H9 (cell line): ENCODE measurements around the gene ROBO1. TPM values are rescaled to one million over a fixed set of nuclear protein-coding genes. Genes with fewer than 3 reads are reported as not detected.

Source experiments
- DNase-seq: peaks from one replicate; pipeline ENCODE4 v3.0.0-alpha.2; 2017
- H2AFZ ChIP-seq: one replicate; pipeline ENCODE4 v1.6.1; 2013; ENCODE audit warnings: mild to moderate bottlenecking, low read length, control low read depth, moderate library complexity
- H2AK5ac ChIP-seq: 2 replicates; pipeline ENCODE4 v1.6.1; 2013; ENCODE audit warnings: low read length, control low read depth, mixed read lengths; ENCODE audit not compliant: insufficient read length
- H2BK120ac ChIP-seq: one replicate; pipeline ENCODE4 v1.6.1; 2013; ENCODE audit warnings: low read depth, mild to moderate bottlenecking, low read length, control low read depth, inconsistent platforms; ENCODE audit not compliant: poor library complexity, severe bottlenecking
- H2BK12ac ChIP-seq: 2 replicates; pipeline ENCODE4 v1.6.1; 2013; ENCODE audit warnings: low read length, control low read depth, mixed read lengths, low read depth; ENCODE audit not compliant: insufficient read length
- H2BK15ac ChIP-seq: 2 replicates; pipeline ENCODE4 v1.6.1; 2013; ENCODE audit warnings: low read depth, low read length, control low read depth
- H2BK20ac ChIP-seq: one replicate; pipeline ENCODE4 v1.6.1; 2013; ENCODE audit warnings: low read depth, mild to moderate bottlenecking, low read length, control low read depth, inconsistent platforms; ENCODE audit not compliant: poor library complexity, severe bottlenecking
- H2BK5ac ChIP-seq: 2 replicates; pipeline ENCODE4 v1.6.1; 2013; ENCODE audit warnings: low read length, control low read depth, mixed read lengths; ENCODE audit not compliant: insufficient read length
- H3K14ac ChIP-seq: 2 replicates; pipeline ENCODE4 v1.6.1; 2013; ENCODE audit warnings: low read length, control low read depth; ENCODE audit not compliant: insufficient read depth
- H3K18ac ChIP-seq: 2 replicates; pipeline ENCODE4 v1.6.1; 2013; ENCODE audit warnings: low read depth, mild to moderate bottlenecking, mixed read lengths, low read length, control low read depth; ENCODE audit not compliant: insufficient read length
- H3K23ac ChIP-seq: 2 replicates; pipeline ENCODE4 v1.6.1; 2013; ENCODE audit warnings: low read length, control low read depth, mixed read lengths, low read depth; ENCODE audit not compliant: insufficient read length
- H3K23me2 ChIP-seq: 2 replicates; pipeline ENCODE4 v1.6.1; 2013; ENCODE audit warnings: low read depth, mild to moderate bottlenecking, mixed read lengths, low read length, control low read depth; ENCODE audit not compliant: insufficient read length, poor library complexity, severe bottlenecking
- H3K27ac ChIP-seq: 2 replicates; pipeline ENCODE4 v1.5.1; 2013; ENCODE audit warnings: low read length, control low read depth, mixed read lengths, low read depth; ENCODE audit not compliant: insufficient read length
- H3K27me3 ChIP-seq: 2 replicates; pipeline ENCODE4 v1.6.1; 2013; ENCODE audit warnings: low read length, control low read depth, inconsistent platforms; ENCODE audit not compliant: insufficient read depth
- H3K4ac ChIP-seq: 2 replicates; pipeline ENCODE4 v1.6.1; 2013; ENCODE audit warnings: low read depth, mild to moderate bottlenecking, control low read depth, inconsistent platforms, low read length, moderate library complexity
- H3K4me1 ChIP-seq: 2 replicates; pipeline ENCODE4 v1.6.1; 2013; ENCODE audit warnings: low read length, control low read depth, inconsistent platforms; ENCODE audit not compliant: insufficient read depth
- H3K4me2 ChIP-seq: 2 replicates; pipeline ENCODE4 v1.6.1; 2013; ENCODE audit warnings: low read length, control low read depth, mixed read lengths; ENCODE audit not compliant: insufficient read length, insufficient read depth
- H3K56ac ChIP-seq: 2 replicates; pipeline ENCODE4 v1.6.1; 2013; ENCODE audit warnings: low read depth, mild to moderate bottlenecking, mixed read lengths, low read length, control low read depth; ENCODE audit not compliant: insufficient read length
- H3K79me1 ChIP-seq: 2 replicates; pipeline ENCODE4 v1.6.1; 2013; ENCODE audit warnings: low read depth, mild to moderate bottlenecking, moderate library complexity, low read length, control low read depth, inconsistent platforms; ENCODE audit not compliant: insufficient read depth, poor library complexity, severe bottlenecking
- H3K79me2 ChIP-seq: 2 replicates; pipeline ENCODE4 v1.6.1; 2013; ENCODE audit warnings: low read length, control low read depth, inconsistent platforms; ENCODE audit not compliant: insufficient read depth
- H3K9ac ChIP-seq: 2 replicates; pipeline ENCODE4 v1.6.1; 2013; ENCODE audit warnings: low read length, control low read depth, mixed read lengths; ENCODE audit not compliant: insufficient read length; ENCODE audit errors: extremely low read depth
- H3K9me3 ChIP-seq: one replicate; pipeline ENCODE4 v1.6.1; 2013; ENCODE audit warnings: low read depth, low read length, inconsistent platforms; ENCODE audit not compliant: control insufficient read depth
- H3T11ph ChIP-seq: one replicate; pipeline ENCODE4 v1.6.1; 2013; ENCODE audit warnings: mild to moderate bottlenecking, low read length, control low read depth, inconsistent platforms
- H4K20me1 ChIP-seq: one replicate; pipeline ENCODE4 v1.6.1; 2013; ENCODE audit not compliant: control insufficient read depth, insufficient read length, insufficient read depth
- H4K5ac ChIP-seq: 2 replicates; pipeline ENCODE4 v1.6.1; 2013; ENCODE audit warnings: low read depth, mild to moderate bottlenecking, mixed read lengths, low read length, control low read depth; ENCODE audit not compliant: insufficient read length
- H4K8ac ChIP-seq: replicated peaks from 2 replicates; pipeline ENCODE4 v1.6.1; 2013; ENCODE audit warnings: low read length, control low read depth, mixed read lengths, low read depth; ENCODE audit not compliant: insufficient read length
- H4K91ac ChIP-seq: 2 replicates; pipeline ENCODE4 v1.6.1; 2013; ENCODE audit warnings: low read depth, mild to moderate bottlenecking, moderate library complexity, mixed read lengths, low read length, control low read depth; ENCODE audit not compliant: insufficient read length
- H3K27ac Mint-ChIP-seq, 3 experiments: 2 replicates in 2 of 3; 3 replicates in 1 of 3; pipeline ENCODE4 v1.8.0; 2020 to 2021; ENCODE audit warnings: mixed read lengths in 3 of 3, mild to moderate bottlenecking in 1 of 3, moderate library complexity in 1 of 3
- H3K27me3 Mint-ChIP-seq: 2 replicates; pipeline ENCODE4 v1.8.0; 2021; ENCODE audit warnings: low read depth, mild to moderate bottlenecking, moderate library complexity, mixed read lengths
- H3K36me3 Mint-ChIP-seq, 3 experiments: 2 replicates in 2 of 3; 3 replicates in 1 of 3; pipeline ENCODE4 v1.8.0; 2020 to 2021; ENCODE audit warnings: low read depth in 3 of 3, mixed read lengths in 3 of 3; ENCODE audit not compliant: insufficient read depth in 1 of 3
- H3K4me1 Mint-ChIP-seq, 2 experiments: 2 replicates each; pipeline ENCODE4 v1.8.0; 2020; ENCODE audit warnings: mixed read lengths in 2 of 2
- H3K4me3 Mint-ChIP-seq, 2 experiments: 2 replicates in 1 of 2; 3 replicates in 1 of 2; pipeline ENCODE4 v1.8.0; 2020 to 2021; ENCODE audit warnings: mild to moderate bottlenecking in 2 of 2, mixed read lengths in 2 of 2, moderate library complexity in 1 of 2
- H3K9me3 Mint-ChIP-seq, 2 experiments: 2 replicates in 1 of 2; 3 replicates in 1 of 2; pipeline ENCODE4 v1.8.0; 2020; ENCODE audit warnings: mild to moderate bottlenecking in 2 of 2, mixed read lengths in 2 of 2, moderate library complexity in 1 of 2
- WGBS: extraction: QIAGEN DNeasy Blood & Tissue Kit; methylation state at CpG from one replicate; pipeline ENCODE4 v1.1.7; 2013; ENCODE audit warnings: missing lambda C conversion rate, low lambda C conversion rate, mixed read lengths; ENCODE audit not compliant: insufficient read length; ENCODE audit errors: extremely low coverage; 5-methylcytosine and 5-hydroxymethylcytosine counted together
- total RNA-seq: library from RNA; stranded (reverse); gene quantifications from 2 replicates; pipeline ENCODE4 v1.2.1, GENCODE V29; 2021
- TF ChIP-seq, protein P1 (sequence below): fragments of 200-600 bp; sonication (generic); conservative IDR thresholded peaks from 3 replicates; pipeline ENCODE4 v1.8.0; 2021; ENCODE audit warnings: antibody characterized with exemption, mild to moderate bottlenecking

Gene ROBO1
- total RNA-seq, 1 experiment from 2014 or later: 62.7 TPM

GRCh38 chr3:79160421-79160820, 607.4 kb downstream of the ROBO1 start:
- Histone ChIP-seq H3K79me1 (no peaks in the 10 kb centered on the region), H2BK20ac (no peak overlapping the region), H3K9me3 (no peaks in the 10 kb centered on the region), H4K20me1 (no peaks in the 10 kb centered on the region), H4K5ac (no peak overlapping the region), H2BK120ac (no peak overlapping the region), H3K9ac (no peak overlapping the region), H3T11ph (no peak overlapping the region), H2AK5ac (no peak overlapping the region), H3K56ac (no peak overlapping the region), H3K4ac (no peak overlapping the region), H3K18ac (no peak overlapping the region), H3K23ac (no peak overlapping the region), H3K27ac (no peak overlapping the region), H3K4me2 (no peak overlapping the region), H3K27me3 (no peaks in the 10 kb centered on the region), H2BK5ac (no peak overlapping the region), H2BK12ac (no peak overlapping the region), H4K8ac (no peak overlapping the region), H3K23me2 (no peaks in the 10 kb centered on the region), H3K14ac (no peak overlapping the region), H4K91ac (no peak overlapping the region), H3K4me1 (peaks cover 2% of the 10 kb centered on the region; the same call in 1 of the 2 replicates), H3K79me2 (no peaks in the 10 kb centered on the region), H2BK15ac (no peak overlapping the region), H2AFZ (no peak overlapping the region)
- H3K27ac Mint-ChIP-seq: peak overlapping the region in 1 of 3 experiments; percentile 7; a peak in 1 of 7 replicates
- TF ChIP-seq, protein P1, sequence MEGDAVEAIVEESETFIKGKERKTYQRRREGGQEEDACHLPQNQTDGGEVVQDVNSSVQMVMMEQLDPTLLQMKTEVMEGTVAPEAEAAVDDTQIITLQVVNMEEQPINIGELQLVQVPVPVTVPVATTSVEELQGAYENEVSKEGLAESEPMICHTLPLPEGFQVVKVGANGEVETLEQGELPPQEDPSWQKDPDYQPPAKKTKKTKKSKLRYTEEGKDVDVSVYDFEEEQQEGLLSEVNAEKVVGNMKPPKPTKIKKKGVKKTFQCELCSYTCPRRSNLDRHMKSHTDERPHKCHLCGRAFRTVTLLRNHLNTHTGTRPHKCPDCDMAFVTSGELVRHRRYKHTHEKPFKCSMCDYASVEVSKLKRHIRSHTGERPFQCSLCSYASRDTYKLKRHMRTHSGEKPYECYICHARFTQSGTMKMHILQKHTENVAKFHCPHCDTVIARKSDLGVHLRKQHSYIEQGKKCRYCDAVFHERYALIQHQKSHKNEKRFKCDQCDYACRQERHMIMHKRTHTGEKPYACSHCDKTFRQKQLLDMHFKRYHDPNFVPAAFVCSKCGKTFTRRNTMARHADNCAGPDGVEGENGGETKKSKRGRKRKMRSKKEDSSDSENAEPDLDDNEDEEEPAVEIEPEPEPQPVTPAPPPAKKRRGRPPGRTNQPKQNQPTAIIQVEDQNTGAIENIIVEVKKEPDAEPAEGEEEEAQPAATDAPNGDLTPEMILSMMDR: no peak
- no CpG with 5 or more reads among the region's 1 CpG for WGBS
- no peaks in the 10 kb centered on the region for H3K36me3 Mint-ChIP-seq
- DNase-seq: no peak
- no peaks in the 10 kb centered on the region for H3K9me3 Mint-ChIP-seq
- H3K4me3 Mint-ChIP-seq: no peak overlapping the region
- no peaks in the 10 kb centered on the region for H3K27me3 Mint-ChIP-seq
- H3K4me1 Mint-ChIP-seq: peaks cover 9 to 11% of the 10 kb centered on the region in 2 experiments
